IPS-11a (cell line): ENCODE measurements around the gene HOXD9.

Source experiments
- H3K4me3 ChIP-seq: one replicate; pipeline ENCODE4 v1.5.1; 2013; ENCODE audit warnings: low read depth, low read length, control low read depth

The HOXD9 gene

DNA sequence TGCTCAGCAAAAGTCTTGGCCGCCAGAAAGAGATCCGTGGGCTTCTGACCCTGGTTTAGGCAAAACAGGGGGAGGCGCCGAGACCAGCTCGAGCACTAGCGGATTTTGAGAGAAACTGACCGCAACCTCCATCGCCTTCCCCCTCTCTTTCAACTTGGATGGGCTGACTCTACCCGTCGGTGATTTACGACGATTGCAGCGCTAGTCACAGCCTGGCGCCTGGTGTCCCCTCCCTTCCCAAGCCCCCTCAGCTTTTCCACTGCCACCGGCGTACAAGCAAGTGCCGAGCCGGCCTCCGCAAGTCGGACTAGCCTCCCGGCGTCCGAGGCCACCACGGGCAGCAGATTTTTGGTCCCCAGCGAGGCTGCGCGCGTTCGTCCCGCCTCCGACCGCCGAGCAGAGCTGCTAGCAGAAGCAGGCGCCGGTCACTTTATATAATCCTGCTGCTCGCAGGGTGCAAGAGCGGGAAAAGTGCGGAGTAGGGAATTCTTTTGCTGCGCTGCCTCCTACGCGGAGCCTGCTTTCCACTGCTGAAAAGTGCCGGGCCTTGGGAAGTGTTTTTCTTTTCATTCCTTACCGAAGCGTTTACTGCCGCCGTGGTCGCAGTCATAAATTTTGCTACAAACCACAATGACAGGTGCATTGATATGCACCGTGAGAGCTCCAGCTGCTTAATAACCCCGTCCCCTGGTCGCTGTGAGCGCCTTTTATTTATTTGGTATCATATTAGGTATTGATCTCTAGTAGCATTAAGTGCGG lies 42.3 kb downstream of the HOXD9 start:
- H3K4me3 ChIP-seq = no peak overlapping the region

DNA sequence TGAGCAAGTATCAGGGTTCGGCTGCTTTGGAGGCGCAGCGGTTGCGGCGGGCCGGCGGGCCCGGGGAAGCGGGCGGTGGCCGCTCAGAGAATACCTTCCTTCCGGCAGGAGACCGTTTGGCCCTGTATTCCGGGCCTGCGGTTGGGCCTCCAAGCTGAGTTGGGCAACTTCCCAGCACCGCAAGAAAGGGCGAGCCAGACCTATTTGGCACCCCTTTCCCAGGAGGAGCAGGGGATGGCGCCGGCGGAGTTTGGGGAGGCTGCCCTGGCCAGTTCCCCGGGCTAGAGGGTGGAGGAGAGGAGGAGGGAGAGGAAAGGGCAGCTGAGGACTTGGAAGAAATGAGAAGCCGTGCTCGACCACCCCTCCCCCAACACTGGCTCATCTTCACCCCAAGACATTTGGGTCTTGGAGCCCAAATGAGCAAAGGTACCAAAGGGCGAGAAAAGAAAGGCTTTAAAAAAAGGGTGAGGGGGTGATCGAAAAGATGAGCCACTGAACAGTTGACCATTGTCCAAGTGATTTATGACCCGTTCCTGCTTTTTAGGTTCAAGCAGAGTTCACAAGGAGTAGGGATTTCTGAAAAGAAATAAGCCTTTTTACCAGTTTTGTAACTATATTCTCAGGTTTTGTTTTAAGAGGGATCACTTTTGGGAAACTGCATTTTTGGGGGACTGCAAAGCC lies 43.0 kb downstream of the HOXD9 start:
- no peak overlapping the region for H3K4me3 ChIP-seq

GRCh38 chr2:176166272-176166671 lies 43.8 kb downstream of the HOXD9 start:
- H3K4me3 ChIP-seq = no peak overlapping the region

GRCh38 chr2:176167398-176167797 lies 44.9 kb downstream of the HOXD9 start:
- H3K4me3 ChIP-seq = no peak overlapping the region

GRCh38 chr2:176169181-176169580 lies 46.7 kb downstream of the HOXD9 start:
- H3K4me3 ChIP-seq = no peak overlapping the region

DNA sequence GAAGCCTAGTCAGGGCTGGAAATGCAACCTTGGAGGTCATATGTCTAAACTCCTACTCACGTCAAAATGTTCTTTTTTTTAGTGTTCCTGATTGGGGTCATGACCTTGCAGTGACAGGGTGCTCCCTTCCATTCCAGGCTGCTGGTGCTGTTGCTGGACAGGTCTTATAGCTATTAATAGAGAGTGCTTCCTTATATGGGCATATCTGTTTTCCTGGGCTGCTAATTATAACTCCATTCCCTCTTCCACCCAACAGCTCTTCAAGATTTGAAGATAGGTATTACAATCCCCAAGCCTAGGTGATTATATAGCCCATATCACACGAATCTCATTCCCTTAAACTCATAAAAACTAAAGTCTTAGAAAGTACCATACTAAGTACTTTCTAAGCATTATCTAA lies 47.2 kb downstream of the HOXD9 start:
- no peak overlapping the region for H3K4me3 ChIP-seq

DNA sequence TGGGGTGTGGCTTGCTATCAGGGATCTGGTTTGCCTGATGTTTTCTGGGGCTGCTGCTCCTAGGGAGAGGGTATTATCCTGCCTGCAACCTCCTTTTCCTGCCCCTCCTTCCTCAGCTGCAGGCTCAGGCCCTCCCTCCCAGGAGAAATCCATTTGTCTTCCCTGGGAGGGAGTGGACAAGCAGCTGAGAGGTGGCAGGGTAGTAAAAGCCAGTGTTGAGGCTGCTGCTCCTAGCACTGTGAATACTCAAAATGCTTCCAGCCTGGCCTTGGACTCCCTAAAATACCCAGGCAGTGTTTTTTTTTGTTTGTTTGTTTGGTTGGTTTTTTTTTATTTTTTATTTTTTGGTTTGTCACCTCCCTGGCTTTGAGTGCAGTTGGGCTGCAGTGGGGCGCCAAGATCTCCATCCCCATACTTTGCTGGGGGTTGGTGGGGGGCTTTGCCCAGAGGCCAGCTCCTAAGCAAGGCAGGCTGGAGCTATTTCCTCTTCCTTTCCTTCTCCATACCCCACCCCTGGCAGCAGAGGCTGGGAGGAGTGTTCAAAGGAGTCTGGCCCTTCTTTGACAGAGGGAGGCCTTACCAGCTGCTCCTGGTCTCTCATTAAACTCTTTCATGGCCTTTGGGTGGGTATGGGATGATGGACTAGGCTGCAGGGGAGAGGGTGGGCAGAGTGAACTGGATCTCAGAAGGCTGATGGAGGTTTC lies 48.2 kb downstream of the HOXD9 start:
- H3K4me3 ChIP-seq = no peak overlapping the region

DNA sequence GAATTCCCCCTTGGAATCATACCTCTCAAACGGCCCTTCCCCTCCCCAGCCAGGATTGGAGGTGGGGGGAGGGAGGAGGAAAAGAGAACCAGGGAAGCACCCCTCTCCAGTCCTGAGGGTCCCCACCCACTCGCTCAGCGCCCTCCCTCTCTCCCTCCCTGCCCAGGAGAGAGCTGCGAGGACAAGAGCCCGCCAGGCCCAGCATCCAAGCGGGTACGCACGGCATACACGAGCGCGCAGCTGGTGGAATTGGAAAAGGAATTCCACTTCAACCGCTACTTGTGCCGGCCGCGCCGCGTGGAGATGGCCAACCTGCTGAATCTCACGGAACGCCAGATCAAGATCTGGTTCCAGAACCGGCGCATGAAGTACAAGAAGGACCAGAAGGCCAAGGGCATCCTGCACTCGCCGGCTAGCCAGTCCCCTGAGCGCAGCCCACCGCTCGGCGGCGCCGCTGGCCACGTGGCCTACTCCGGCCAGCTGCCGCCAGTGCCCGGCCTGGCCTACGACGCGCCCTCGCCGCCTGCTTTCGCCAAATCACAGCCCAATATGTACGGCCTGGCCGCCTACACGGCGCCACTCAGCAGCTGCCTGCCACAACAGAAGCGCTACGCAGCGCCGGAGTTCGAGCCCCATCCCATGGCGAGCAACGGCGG lies 49.0 kb downstream of the HOXD9 start:
- no peak overlapping the region for H3K4me3 ChIP-seq

- H3K4me3 ChIP-seq = no peak overlapping the region
Observed at GRCh38 chr2:176172007-176172894, 49.7 kb downstream of the HOXD9 start.

DNA sequence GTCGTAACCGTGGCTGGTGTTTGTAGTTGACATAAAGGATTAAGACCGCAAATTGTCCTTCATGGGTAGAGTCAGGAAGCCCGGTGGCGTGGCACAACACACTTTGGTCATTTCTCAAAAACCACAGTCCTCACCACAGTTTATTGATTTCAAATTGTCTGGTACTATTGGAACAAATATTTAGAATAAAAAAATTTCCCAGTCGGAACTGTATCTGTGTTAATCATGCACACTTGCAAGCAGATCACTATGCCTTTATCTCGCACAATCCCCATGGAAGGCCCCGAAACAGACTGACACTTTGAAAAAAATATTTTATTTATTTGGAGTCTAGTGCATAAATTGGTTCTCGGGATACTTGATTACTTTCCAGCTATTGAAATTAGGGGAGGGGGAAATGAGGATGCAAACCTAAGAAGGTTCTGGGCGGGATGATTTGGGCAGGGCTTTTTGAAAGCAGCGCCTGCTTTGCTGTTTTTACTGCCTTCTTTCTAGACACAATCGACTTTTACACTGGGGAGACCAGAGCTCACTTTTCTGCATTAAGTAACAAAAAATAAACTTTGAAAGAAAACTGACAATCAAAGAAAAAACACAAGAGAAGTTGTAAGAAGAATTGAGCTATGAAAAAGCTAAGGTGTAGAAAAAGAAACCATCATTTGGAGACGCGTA lies 50.5 kb downstream of the HOXD9 start:
- H3K4me3 ChIP-seq = no peak overlapping the region

DNA sequence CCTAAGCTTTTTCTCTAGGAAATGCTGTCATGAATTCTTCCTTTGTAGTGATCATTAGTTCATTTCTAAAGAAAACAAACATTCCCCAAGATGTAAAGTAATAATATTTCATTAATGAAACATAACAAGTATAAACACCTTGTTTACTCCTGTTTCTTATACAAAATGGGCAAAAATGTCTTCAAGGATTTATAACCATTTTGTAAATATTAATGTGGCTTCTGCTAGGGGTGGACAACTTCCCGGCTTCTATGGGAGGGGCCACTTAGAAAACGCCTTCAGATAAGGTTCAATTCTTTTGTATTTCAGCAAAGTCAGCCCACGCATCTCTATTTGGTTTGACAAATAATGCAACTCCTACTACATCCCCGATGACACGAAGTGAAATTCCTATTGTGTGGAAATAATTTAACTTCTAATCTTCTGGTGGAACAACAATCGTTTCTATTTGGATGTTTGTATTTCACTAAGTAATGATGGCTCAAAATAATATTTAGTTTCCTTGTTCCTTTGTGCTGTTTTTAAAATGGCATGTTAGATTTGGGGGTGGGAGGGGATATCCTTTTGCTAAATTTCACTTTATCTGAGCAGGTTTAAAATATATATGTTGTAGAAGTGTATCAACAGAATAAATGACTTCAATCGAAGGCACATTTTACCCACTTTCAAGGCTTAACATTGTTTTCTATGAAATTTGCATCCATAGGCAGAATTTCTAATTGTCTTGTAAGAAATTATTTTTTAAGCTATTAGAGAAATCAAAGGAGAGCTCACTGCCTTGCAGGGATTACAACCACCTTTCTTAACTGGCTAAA lies 51.3 kb downstream of the HOXD9 start:
- no peak overlapping the region for H3K4me3 ChIP-seq

- H3K4me3 ChIP-seq = no peak overlapping the region
Observed at GRCh38 chr2:176174382-176174823, 51.9 kb downstream of the HOXD9 start.
